ENCODE data around the gene TSSK1B.

The TSSK1B gene

DNA sequence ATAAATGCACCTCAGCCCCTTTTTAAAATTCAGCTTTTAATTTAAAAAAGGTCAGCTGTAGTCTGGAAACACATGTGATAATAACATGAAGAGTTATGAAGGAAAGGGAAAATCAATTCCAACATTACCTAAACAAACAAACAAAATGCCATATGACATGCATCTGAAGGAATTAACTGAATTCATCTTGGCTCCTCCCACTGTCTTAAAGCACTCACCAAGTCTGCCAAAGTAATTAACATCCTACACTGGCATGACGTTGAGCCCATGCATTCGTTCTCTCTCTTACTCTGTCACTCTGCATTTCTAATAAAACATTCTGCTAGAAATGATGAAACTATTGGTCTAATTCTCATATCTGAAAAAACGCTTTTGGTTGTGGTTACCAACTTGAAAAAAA, 37.7 kb downstream of the TSSK1B start:
- no peak for DNase-seq

DNA sequence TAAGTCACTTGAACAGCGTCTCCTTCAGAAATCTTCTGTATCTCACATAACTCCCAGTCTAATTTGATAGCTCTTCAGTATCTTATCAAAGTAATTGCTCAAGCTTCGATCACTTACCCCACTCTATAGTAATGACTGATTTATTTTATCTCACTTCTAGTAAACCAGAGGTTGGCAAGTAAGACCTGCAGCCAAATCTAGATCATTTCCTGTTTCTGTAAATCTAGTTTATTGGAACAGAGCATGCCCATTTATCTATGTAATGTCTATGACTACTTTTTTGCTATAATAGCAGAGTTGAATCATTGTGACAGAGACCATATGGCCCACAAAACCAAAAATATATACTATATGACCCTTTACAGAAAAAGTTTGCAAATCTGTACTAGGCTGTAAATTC, 40.1 kb downstream of the TSSK1B start:
- no peak for DNase-seq

DNA sequence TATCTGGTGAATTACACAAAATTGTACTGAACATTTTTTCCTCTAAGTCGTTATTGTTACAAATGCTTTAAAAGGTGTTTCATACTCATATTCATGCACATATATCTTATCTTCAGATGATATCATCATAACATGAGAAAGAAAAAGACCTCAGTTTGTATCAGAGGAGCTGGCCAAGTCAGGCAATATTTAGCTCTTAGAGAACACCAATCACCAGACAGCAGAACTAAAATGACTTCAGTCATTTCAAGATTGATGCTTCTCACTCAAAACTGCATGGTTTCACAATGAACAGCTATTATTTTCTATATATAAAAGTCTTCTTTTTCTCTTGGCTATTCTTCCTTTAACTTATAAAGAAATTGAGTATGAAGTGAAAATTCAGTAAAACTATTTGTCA, 44.6 kb downstream of the TSSK1B start:
- DNase-seq: no peak

DNA sequence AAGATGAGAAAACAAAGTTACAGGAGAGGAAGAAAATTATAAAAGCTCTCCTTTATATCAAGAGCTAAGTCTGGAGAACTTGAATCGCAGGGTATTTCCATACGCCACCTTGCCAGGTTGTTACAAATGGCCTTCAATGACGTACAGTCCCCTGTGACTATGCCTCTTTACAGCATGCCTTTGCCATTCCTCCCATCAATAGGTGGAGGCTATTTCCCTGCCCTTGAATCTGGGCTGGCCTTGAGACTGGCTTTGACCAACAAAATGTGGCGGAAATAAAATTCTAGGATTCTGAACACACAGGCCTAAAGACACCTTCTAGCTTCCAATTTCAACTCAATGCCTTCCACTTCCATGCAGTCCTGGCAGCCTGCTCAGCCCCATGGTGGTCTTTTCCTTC, 45.7 kb downstream of the TSSK1B start:
- DNase-seq: no peak

DNA sequence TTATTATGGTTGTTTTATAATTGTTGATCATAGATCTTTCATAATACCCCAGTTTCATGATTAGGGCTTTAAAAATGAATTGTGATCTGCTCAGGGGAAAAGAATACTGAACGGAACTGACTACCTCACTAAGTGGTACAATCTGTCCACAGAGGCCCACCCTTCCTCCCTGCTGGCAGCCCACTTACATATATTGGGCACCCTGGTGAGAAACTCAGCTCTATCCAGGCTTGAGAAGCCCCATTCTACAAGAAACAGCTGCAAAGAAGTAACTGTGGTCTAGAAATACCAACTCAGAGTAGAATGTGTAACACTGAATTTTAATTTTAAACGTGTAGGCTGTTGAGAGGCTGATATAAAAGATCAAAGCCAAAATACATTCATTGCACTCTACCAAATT, 46.9 kb downstream of the TSSK1B start:
- DNase-seq: no peak

DNA sequence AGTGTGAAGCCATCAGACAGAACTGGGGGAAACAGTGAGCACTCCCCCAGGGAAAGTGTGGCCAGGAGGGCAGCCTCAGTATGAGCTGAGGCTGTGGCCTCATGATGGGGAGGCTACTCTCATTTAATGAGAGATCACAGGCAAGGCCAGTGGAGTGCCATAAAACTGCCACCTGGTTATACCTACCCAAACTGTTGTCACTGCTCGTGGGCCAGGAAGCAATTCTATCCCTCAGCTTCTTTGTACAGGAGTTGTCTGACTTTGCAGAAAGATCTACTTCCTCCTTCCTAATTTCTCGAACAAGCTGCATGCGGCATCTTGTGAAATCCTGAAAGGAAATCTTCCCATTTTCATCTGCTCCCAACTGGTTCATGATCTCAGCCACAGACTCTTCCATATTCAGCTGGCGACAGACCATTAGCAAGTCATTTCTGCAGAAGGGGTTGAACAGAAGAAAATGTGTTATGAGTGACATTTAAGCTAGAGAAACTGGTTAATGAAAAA, 50.0 kb downstream of the TSSK1B start:
- no peak for DNase-seq

DNA sequence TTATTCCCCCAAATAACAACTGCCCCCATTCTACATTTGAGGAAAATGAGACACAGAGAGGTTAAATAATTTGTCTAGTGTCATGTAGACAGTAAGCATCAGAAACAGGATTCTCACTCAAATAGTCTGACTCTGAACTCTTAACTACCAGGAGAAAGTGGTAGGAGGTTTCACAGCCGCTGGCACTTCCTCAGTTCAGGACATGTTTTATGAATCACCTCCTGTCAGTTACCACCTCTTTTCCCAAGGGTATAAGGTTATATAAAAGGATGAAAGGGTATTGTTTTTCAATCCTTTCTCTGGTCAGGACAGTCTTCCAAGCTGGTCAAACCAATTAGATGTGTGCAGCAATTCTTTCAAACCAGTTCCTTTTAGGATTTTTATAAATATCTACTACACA, 52.1 kb downstream of the TSSK1B start:
- no peak for DNase-seq

Measured in NCI-H2227 treated with DMSO at 0.1 percent for 48 hours (cell line).